B cell (primary cell): ENCODE measurements around the gene CAPN5. TPM values are rescaled to one million over a fixed set of nuclear protein-coding genes. Genes with fewer than 3 reads are reported as not detected.

ENCODE experiments used
- ATAC-seq: fragments of 200-7000 bp; cut with Tn5 transposase; one replicate; pipeline ENCODE4 v1.10.0; 2021; ENCODE audit warnings: low read depth, mild to moderate bottlenecking, moderate number of reproducible peaks, moderate library complexity
- CTCF ChIA-PET: fragments of 350-600 bp; sonication (Branson Sonifier 250); formaldehyde crosslinking; loops from one replicate; lab custom pipeline; 2021; ENCODE audit warnings: antibody characterized with exemption, inconsistent platforms; lab: Charles Lee
- POLR2A ChIA-PET: fragments of 350-600 bp; sonication (Branson Sonifier 250); formaldehyde crosslinking; loops from one replicate; lab custom pipeline; 2021; ENCODE audit warnings: antibody characterized with exemption; lab: Charles Lee
- DNase-seq: peaks from one replicate; pipeline ENCODE4 v3.0.0; 2013
- H2AFZ ChIP-seq: 2 replicates; pipeline ENCODE4 v1.6.1; 2012; ENCODE audit warnings: mild to moderate bottlenecking, low read depth, low read length; ENCODE audit not compliant: insufficient read depth, poor library complexity, severe bottlenecking
- H3K27ac ChIP-seq, 2 donors: 1 replicate in 1 of 2; 2 replicates in 1 of 2; pipeline ENCODE4 v1.5.1; 2012 to 2013; ENCODE audit warnings: low read length in 2 of 2, mild to moderate bottlenecking in 2 of 2, moderate library complexity in 1 of 2
- H3K27me3 ChIP-seq, 4 experiments: fragments of 200-600 bp in 1 of 4; sonication (generic) in 1 of 4; replicated peaks in 1 of 4; 1 replicate in 2 of 4; 2 replicates in 2 of 4; pipeline versions ENCODE4 v1.6.1 to v1.7.0; 2013 to 2016; ENCODE audit warnings: low read length in 3 of 4, mild to moderate bottlenecking in 2 of 4, mixed read lengths in 1 of 4, moderate library complexity in 1 of 4; ENCODE audit not compliant: insufficient read depth in 4 of 4, control insufficient read depth in 3 of 4; ENCODE audit errors: control extremely low read depth in 1 of 4
- H3K36me3 ChIP-seq, 2 experiments: replicated peaks in 1 of 2; 1 replicate in 1 of 2; 2 replicates in 1 of 2; pipeline versions ENCODE4 v1.6.1 to v1.7.1; 2013; ENCODE audit warnings: low read length in 1 of 2; ENCODE audit not compliant: insufficient read depth in 2 of 2, control insufficient read depth in 1 of 2; ENCODE audit errors: control extremely low read depth in 1 of 2, extremely low read depth in 1 of 2
- H3K4me1 ChIP-seq, 2 donors: fragments of 200-600 bp in 1 of 2; sonication (generic) in 1 of 2; 1 replicate in 1 of 2; 2 replicates in 1 of 2; pipeline versions ENCODE4 v1.5.1 to v1.6.1; 2013 to 2017; ENCODE audit warnings: low read length in 2 of 2; ENCODE audit not compliant: control insufficient read depth in 2 of 2, insufficient read depth in 2 of 2
- H3K4me2 ChIP-seq: replicated peaks from 2 replicates; pipeline ENCODE3; 2012; ENCODE audit warnings: mild to moderate bottlenecking, low read depth, low read length; ENCODE audit not compliant: poor library complexity, severe bottlenecking
- H3K4me3 ChIP-seq, 5 experiments: fragments of 200-600 bp in 1 of 5; sonication (generic) in 1 of 5; 1 replicate in 3 of 5; 2 replicates in 2 of 5; pipeline versions ENCODE4 v1.5.1 to v1.7.0; 2011 to 2016; ENCODE audit warnings: low read length in 4 of 5, mild to moderate bottlenecking in 4 of 5, low read depth in 2 of 5, control low read depth in 1 of 5, moderate library complexity in 1 of 5; ENCODE audit not compliant: insufficient read depth in 1 of 5; ENCODE audit errors: control extremely low read depth in 1 of 5, extremely low read depth in 1 of 5
- H3K79me2 ChIP-seq: fragments of 200-600 bp; sonication (generic); one replicate; pipeline ENCODE4 v1.6.0; 2016; ENCODE audit warnings: low read length; ENCODE audit not compliant: control insufficient read depth, insufficient read depth
- H3K9ac ChIP-seq: fragments of 200-600 bp; sonication (generic); 2 replicates; pipeline ENCODE4 v1.6.1; 2017; ENCODE audit warnings: mild to moderate bottlenecking, low read length, moderate library complexity
- H3K9me3 ChIP-seq, 3 donors: one replicate each; pipeline versions ENCODE4 v1.6.1 to v1.7.1; 2013; ENCODE audit warnings: low read length in 2 of 3; ENCODE audit not compliant: control insufficient read depth in 2 of 3, insufficient read depth in 1 of 3; ENCODE audit errors: control extremely low read depth in 1 of 3
- H4K20me1 ChIP-seq: 2 replicates; pipeline ENCODE4 v1.6.0; 2012; ENCODE audit warnings: mild to moderate bottlenecking, low read length; ENCODE audit not compliant: insufficient read depth, control insufficient read depth, poor library complexity, severe bottlenecking
- H3K27ac Mint-ChIP-seq: one replicate; pipeline ENCODE4 v1.8.0; 2021; ENCODE audit warnings: mixed read lengths
- H3K27me3 Mint-ChIP-seq: one replicate; pipeline ENCODE4 v1.8.0; 2021; ENCODE audit warnings: mixed read lengths
- H3K4me1 Mint-ChIP-seq: one replicate; pipeline ENCODE4 v1.8.0; 2021; ENCODE audit warnings: mixed read lengths
- H3K4me3 Mint-ChIP-seq: one replicate; pipeline ENCODE4 v1.8.0; 2021; ENCODE audit warnings: mixed read lengths
- H3K9me3 Mint-ChIP-seq: one replicate; pipeline ENCODE4 v1.8.0; 2022; ENCODE audit warnings: mixed read lengths; ENCODE audit not compliant: insufficient read depth
- EZH2 ChIP-seq: IDR thresholded peaks from 2 replicates; pipeline ENCODE4 v1.6.1; 2012; ENCODE audit warnings: borderline replicate concordance, low read depth, mild to moderate bottlenecking, moderate library complexity, low read length; ENCODE audit not compliant: insufficient read depth, poor library complexity, severe bottlenecking
- WGBS: methylation state at CpG from one replicate; pipeline ENCODE4 v1.1.5; 2013; ENCODE audit warnings: missing lambda C conversion rate; ENCODE audit not compliant: insufficient coverage; 5-methylcytosine and 5-hydroxymethylcytosine counted together
- intact Hi-C: fragments of 100-400 bp; cut with micrococcal nuclease; formaldehyde crosslinking; loops from one replicate; pipeline ENCODE4 v1.10.0; 2022
- polyA plus RNA-seq: library from polyadenylated mRNA; depleted of rRNA; stranded (reverse); fragments of >200 nt; gene quantifications from 2 replicates; pipeline ENCODE4 v1.2.3, GENCODE V29; 2012
- total RNA-seq, 2 donors: library from RNA; stranded (reverse); fragments of 120-200 nt in 1 of 2; gene quantifications; 1 replicate in 1 of 2; 2 replicates in 1 of 2; pipeline versions ENCODE4 v1.2.3 to v1.2.4, GENCODE V29; 2013 to 2022
- TF ChIP-seq, protein P1 (sequence below): fragments of 200-600 bp; IDR thresholded peaks from one replicate; pipeline ENCODE4 v1.8.0; 2022; ENCODE audit warnings: antibody characterized with exemption, mild to moderate bottlenecking

The CAPN5 gene
- total and polyA plus RNA-seq, 2 donors (not counting 1 experiment from before 2014, with no cell fraction given), result 0.74 to 0.78 TPM

DNA sequence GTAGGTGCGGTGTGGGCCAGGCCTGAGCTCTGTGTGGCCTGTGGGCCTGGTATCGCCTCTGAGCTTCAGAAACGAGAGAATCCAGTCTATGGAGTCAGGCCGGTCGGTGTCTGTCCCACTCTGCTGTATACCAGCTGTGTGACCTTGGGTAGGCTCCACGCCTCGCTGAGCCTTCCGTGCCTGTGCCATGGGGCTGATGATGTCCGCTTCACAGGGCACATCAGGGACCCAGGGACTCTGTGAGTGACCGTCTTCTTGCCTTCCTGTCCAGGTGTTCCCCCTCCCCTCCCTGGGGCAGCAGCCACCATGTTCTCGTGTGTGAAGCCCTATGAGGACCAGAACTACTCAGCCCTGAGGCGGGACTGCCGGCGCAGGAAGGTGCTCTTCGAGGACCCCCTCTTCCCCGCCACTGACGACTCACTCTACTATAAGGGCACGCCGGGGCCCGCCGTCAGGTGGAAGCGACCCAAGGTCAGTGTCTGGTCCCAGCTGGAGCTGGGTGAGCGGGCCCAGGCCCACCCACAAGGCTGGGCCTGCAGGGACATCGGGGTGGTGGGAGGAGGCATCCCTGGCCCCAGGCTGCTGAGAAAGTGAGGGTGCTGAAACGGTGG, 17.9 kb downstream of the CAPN5 start:
- 94% methylated on average over 23 of the region's 25 CpGs for WGBS
- ChIA-PET POLR2A (no interaction called here), CTCF (no interaction called here)
- no peak overlapping the region for H3K27ac Mint-ChIP-seq
- Histone ChIP-seq H3K36me3 (no peaks in the 10 kb centered on the region), H3K79me2 (no peaks in the 10 kb centered on the region), H3K4me3 (no peak overlapping the region), H3K9ac (no peak overlapping the region), H3K9me3 (peaks cover 0 to 5% (median 0%) of the 10 kb centered on the region in 3 donors), H3K27me3 (no peaks in the 10 kb centered on the region), H4K20me1 (no peaks in the 10 kb centered on the region), H3K27ac (no peak overlapping the region), H3K4me2 (no peak overlapping the region), H2AFZ (no peak overlapping the region), H3K4me1 (peaks cover 6 to 16% of the 10 kb centered on the region in 2 donors)
- DNase-seq, result no peak
- no peaks in the 10 kb centered on the region for H3K9me3 Mint-ChIP-seq
- H3K4me1 Mint-ChIP-seq, result peaks cover 12% of the 10 kb centered on the region
- intact Hi-C loops, result no loop called here
- H3K4me3 Mint-ChIP-seq, result no peak overlapping the region
- no peaks in the 10 kb centered on the region for H3K27me3 Mint-ChIP-seq
- no peak for TF ChIP-seq EZH2
- TF ChIP-seq, protein P1, sequence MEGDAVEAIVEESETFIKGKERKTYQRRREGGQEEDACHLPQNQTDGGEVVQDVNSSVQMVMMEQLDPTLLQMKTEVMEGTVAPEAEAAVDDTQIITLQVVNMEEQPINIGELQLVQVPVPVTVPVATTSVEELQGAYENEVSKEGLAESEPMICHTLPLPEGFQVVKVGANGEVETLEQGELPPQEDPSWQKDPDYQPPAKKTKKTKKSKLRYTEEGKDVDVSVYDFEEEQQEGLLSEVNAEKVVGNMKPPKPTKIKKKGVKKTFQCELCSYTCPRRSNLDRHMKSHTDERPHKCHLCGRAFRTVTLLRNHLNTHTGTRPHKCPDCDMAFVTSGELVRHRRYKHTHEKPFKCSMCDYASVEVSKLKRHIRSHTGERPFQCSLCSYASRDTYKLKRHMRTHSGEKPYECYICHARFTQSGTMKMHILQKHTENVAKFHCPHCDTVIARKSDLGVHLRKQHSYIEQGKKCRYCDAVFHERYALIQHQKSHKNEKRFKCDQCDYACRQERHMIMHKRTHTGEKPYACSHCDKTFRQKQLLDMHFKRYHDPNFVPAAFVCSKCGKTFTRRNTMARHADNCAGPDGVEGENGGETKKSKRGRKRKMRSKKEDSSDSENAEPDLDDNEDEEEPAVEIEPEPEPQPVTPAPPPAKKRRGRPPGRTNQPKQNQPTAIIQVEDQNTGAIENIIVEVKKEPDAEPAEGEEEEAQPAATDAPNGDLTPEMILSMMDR, result no peak
- no peak for ATAC-seq

- Histone ChIP-seq H3K4me1 (peaks cover 6 to 11% of the 10 kb centered on the region in 2 donors), H3K9ac (no peak overlapping the region), H3K9me3 (no peaks in the 10 kb centered on the region), H3K27ac (no peak overlapping the region), H4K20me1 (no peaks in the 10 kb centered on the region), H3K79me2 (no peaks in the 10 kb centered on the region), H3K4me2 (no peak overlapping the region), H3K36me3 (no peaks in the 10 kb centered on the region), H3K4me3 (no peak overlapping the region), H2AFZ (no peak overlapping the region), H3K27me3 (no peaks in the 10 kb centered on the region)
- Mint-ChIP-seq H3K4me1 (peaks cover 6% of the 10 kb centered on the region), H3K9me3 (no peaks in the 10 kb centered on the region), H3K27me3 (no peaks in the 10 kb centered on the region), H3K27ac (no peak overlapping the region), H3K4me3 (no peak overlapping the region)
- ATAC-seq, result no peak
- ChIA-PET CTCF (no interaction called here), POLR2A (no interaction called here)
- intact Hi-C loops, result no loop called here
- TF ChIP-seq, protein P1, result no peak
- TF ChIP-seq EZH2, result no peak
- 84% methylated on average over 4 of the region's 6 CpGs for WGBS
- DNase-seq, result no peak
These were observed 18.9 kb downstream of the CAPN5 start for GRCh38 chr11:77085652-77086051.
